ENCODE data around the gene KCNJ12. TPM values are rescaled to one million over a fixed set of nuclear protein-coding genes. Genes with fewer than 3 reads are reported as not detected.

The KCNJ12 gene
- total RNA-seq, 2 experiments from 2014 or later: 0.11 TPM; not detected in 1

GRCh38 chr17:21375162-21375560 is 996 bp upstream of the KCNJ12 start:
- H3K27me3 ChIP-seq (ENCODE audit: control insufficient read depth in 1 of 2, insufficient read depth in 2 of 2, low read length in 2 of 2): peaks cover 29 to 43% of the 10 kb centered on the region in 2 experiments
- Mint-ChIP-seq H3K36me3 (ENCODE audit: low read depth) (no peaks in the 10 kb centered on the region), H3K27me3 (peaks cover 37% of the 10 kb centered on the region), H3K4me1 (ENCODE audit: low read depth) (peaks cover 5% of the 10 kb centered on the region), H3K27ac (no peak overlapping the region), H3K9me3 (no peaks in the 10 kb centered on the region), H3K4me3 (no peak overlapping the region)
- ATAC-seq (ENCODE audit: poor library complexity) (no peak), DNase-seq (no peak)
- H3K4me1 ChIP-seq (ENCODE audit: insufficient read depth, low read length): peaks cover 11% of the 10 kb centered on the region
- H3K9me3 ChIP-seq (ENCODE audit: control insufficient read depth in 1 of 2, insufficient read depth in 1 of 2, low read length in 2 of 2): peaks cover 0 to 16% of the 10 kb centered on the region in 2 experiments
- H3K4me3 ChIP-seq (ENCODE audit: low read length): no peak overlapping the region
- H3K27ac ChIP-seq (ENCODE audit: low read depth in 1 of 2, low read length in 2 of 2): no peak overlapping the region
- H3K36me3 ChIP-seq (ENCODE audit: insufficient read depth, low read length): no peaks in the 10 kb centered on the region
- CTCF ChIA-PET: no interaction called here
- intact Hi-C loops (cut with DNase I, micrococcal nuclease): no loop called here
- no peak for TF ChIP-seq CTCF (IDR thresholded peaks at IDR 0.05)
- POLR2A ChIA-PET: no interaction called here

GRCh38 chr17:21375757-21376080 is 438 bp upstream of the KCNJ12 start:
- peaks cover 40% of the 10 kb centered on the region for H3K27me3 Mint-ChIP-seq
- peaks cover 5% of the 10 kb centered on the region for H3K4me1 Mint-ChIP-seq (ENCODE audit: low read depth)
- no peaks in the 10 kb centered on the region for H3K9me3 Mint-ChIP-seq
- POLR2A ChIA-PET: no interaction called here
- CTCF ChIA-PET: no interaction called here
- H3K9me3 ChIP-seq (ENCODE audit: control insufficient read depth in 1 of 2, insufficient read depth in 1 of 2, low read length in 2 of 2): peaks cover 0 to 16% of the 10 kb centered on the region in 2 experiments
- H3K4me1 ChIP-seq (ENCODE audit: insufficient read depth, low read length): peaks cover 11% of the 10 kb centered on the region
- H3K36me3 ChIP-seq (ENCODE audit: insufficient read depth, low read length): no peaks in the 10 kb centered on the region
- H3K27ac Mint-ChIP-seq: no peak overlapping the region
- peak overlapping the region; percentile 25 for H3K4me3 Mint-ChIP-seq
- DNase-seq (no peak), ATAC-seq (ENCODE audit: poor library complexity) (no peak)
- no peak overlapping the region for H3K4me3 ChIP-seq (ENCODE audit: low read length)
- TF ChIP-seq CTCF (IDR thresholded peaks at IDR 0.05): no peak
- H3K27me3 ChIP-seq (ENCODE audit: control insufficient read depth in 1 of 2, insufficient read depth in 2 of 2, low read length in 2 of 2): peaks cover 29 to 43% of the 10 kb centered on the region in 2 experiments
- H3K36me3 Mint-ChIP-seq (ENCODE audit: low read depth): no peaks in the 10 kb centered on the region
- intact Hi-C loops (cut with DNase I, micrococcal nuclease): no loop called here
- H3K27ac ChIP-seq (ENCODE audit: low read depth in 1 of 2, low read length in 2 of 2): no peak overlapping the region

GRCh38 chr17:21376759-21377690 is 868 bp downstream of the KCNJ12 start:
- Mint-ChIP-seq H3K36me3 (ENCODE audit: low read depth) (no peaks in the 10 kb centered on the region), H3K4me3 (peak overlapping the region; percentile 7)

More at GRCh38 chr17:21376759-21377690, 868 bp downstream of the KCNJ12 start:
- Mint-ChIP-seq H3K9me3 (no peaks in the 10 kb centered on the region), H3K4me1 (ENCODE audit: low read depth) (peaks cover 5% of the 10 kb centered on the region), H3K27me3 (peaks cover 48% of the 10 kb centered on the region), H3K27ac (no peak overlapping the region)
- peak overlapping the region; percentile 2 for H3K4me3 ChIP-seq (ENCODE audit: low read length)
- peaks cover 0 to 13% of the 10 kb centered on the region in 2 experiments for H3K9me3 ChIP-seq (ENCODE audit: control insufficient read depth in 1 of 2, insufficient read depth in 1 of 2, low read length in 2 of 2)
- no peaks in the 10 kb centered on the region for H3K36me3 ChIP-seq (ENCODE audit: insufficient read depth, low read length)
- no peak overlapping the region for H3K27ac ChIP-seq (ENCODE audit: low read depth in 1 of 2, low read length in 2 of 2)
- DNase-seq (no peak), ATAC-seq (ENCODE audit: poor library complexity) (no peak)
- H3K27me3 ChIP-seq (ENCODE audit: control insufficient read depth in 1 of 2, insufficient read depth in 2 of 2, low read length in 2 of 2): peaks cover 29 to 43% of the 10 kb centered on the region in 2 experiments
- no peak for TF ChIP-seq CTCF (IDR thresholded peaks at IDR 0.05)
- intact Hi-C loops (cut with DNase I, micrococcal nuclease): no loop called here
- CTCF ChIA-PET: no interaction called here
- peaks cover 11% of the 10 kb centered on the region for H3K4me1 ChIP-seq (ENCODE audit: insufficient read depth, low read length)
- POLR2A ChIA-PET: interaction anchor here (0.7 kb wide), 1 partner anchor 193 kb away, joined by 3 read pairs; no protein-coding TSS in a partner anchor
